Hepatocyte (in vitro differentiated cells): ENCODE measurements around the gene CNDP1. TPM values are rescaled to one million over a fixed set of nuclear protein-coding genes. Genes with fewer than 3 reads are reported as not detected.
A peak's percentile ranks its signal among the peaks of the same experiment; 100 is the strongest.

Experiments
- DNase-seq: peaks from one replicate; pipeline ENCODE4 v3.0.0-alpha.2; 2016; ENCODE audit warnings: low spot score
- H2AFZ ChIP-seq: fragments of 200-600 bp; sonication (generic); 2 replicates; pipeline ENCODE4 v1.6.0; 2016; ENCODE audit warnings: antibody characterized with exemption, mild to moderate bottlenecking
- H3K27ac ChIP-seq: fragments of 200-600 bp; sonication (generic); 2 replicates; pipeline ENCODE4 v1.5.1; 2016; ENCODE audit warnings: mild to moderate bottlenecking
- H3K27me3 ChIP-seq: fragments of 200-600 bp; sonication (generic); 2 replicates; pipeline ENCODE4 v1.6.1; 2016
- H3K36me3 ChIP-seq: fragments of 200-600 bp; sonication (generic); replicated peaks from 2 replicates; pipeline ENCODE4 v1.5.1; 2016; ENCODE audit warnings: low read depth; ENCODE audit not compliant: insufficient read depth
- H3K4me1 ChIP-seq: fragments of 200-600 bp; sonication (generic); 2 replicates; pipeline ENCODE4 v1.5.1; 2016; ENCODE audit warnings: mild to moderate bottlenecking, moderate library complexity; ENCODE audit not compliant: insufficient read depth
- H3K4me2 ChIP-seq: fragments of 200-600 bp; sonication (generic); 2 replicates; pipeline ENCODE4 v1.6.0; 2016
- H3K4me3 ChIP-seq: fragments of 200-600 bp; sonication (generic); 2 replicates; pipeline ENCODE4 v1.5.1; 2016; ENCODE audit warnings: mild to moderate bottlenecking
- H3K79me2 ChIP-seq: fragments of 200-600 bp; sonication (generic); 2 replicates; pipeline ENCODE4 v1.6.0; 2017; ENCODE audit warnings: mild to moderate bottlenecking
- H3K9me2 ChIP-seq: fragments of 200-600 bp; sonication (generic); replicated peaks from 2 replicates; pipeline ENCODE4 v1.6.0; 2017; ENCODE audit warnings: mild to moderate bottlenecking; ENCODE audit not compliant: insufficient read depth
- H3K9me3 ChIP-seq: fragments of 200-600 bp; sonication (generic); 2 replicates; pipeline ENCODE4 v1.5.1; 2016; ENCODE audit warnings: low read depth, mild to moderate bottlenecking
- H4K20me1 ChIP-seq: fragments of 200-600 bp; sonication (generic); 2 replicates; pipeline ENCODE4 v1.6.0; 2016; ENCODE audit warnings: mild to moderate bottlenecking; ENCODE audit not compliant: insufficient read depth, poor library complexity, severe bottlenecking
- CTCF ChIP-seq: fragments of 200-600 bp; sonication (generic); IDR thresholded peaks from 2 replicates; pipeline ENCODE4 v1.5.1; 2016; ENCODE audit warnings: antibody characterized with exemption, mild to moderate bottlenecking; ENCODE audit not compliant: poor library complexity
- EZH2 ChIP-seq: fragments of 200-600 bp; sonication (generic); IDR thresholded peaks from 2 replicates; pipeline ENCODE4 v1.6.1; 2016; ENCODE audit warnings: antibody characterized with exemption, mild to moderate bottlenecking, borderline replicate concordance
- EZH2phosphoT487 ChIP-seq: fragments of 200-600 bp; sonication (generic); IDR thresholded peaks from one replicate; pipeline ENCODE4 v1.6.1; 2018; ENCODE audit warnings: antibody characterized with exemption, mild to moderate bottlenecking, low read depth, moderate library complexity; ENCODE audit not compliant: unreplicated experiment, severe bottlenecking
- WGBS: methylation state at CpG from one replicate; pipeline ENCODE4 v1.1.6; 2016; ENCODE audit warnings: low lambda C conversion rate; ENCODE audit errors: missing lambda C conversion rate; 5-methylcytosine and 5-hydroxymethylcytosine counted together
- polyA plus RNA-seq: library from polyadenylated mRNA; unstranded; fragments of >200 nt; fragmentation: Nextera tagmentation; extraction: Ambion mirVana; gene quantifications from 2 replicates; pipeline ENCODE4 v1.2.1, GENCODE V29; 2016
- total RNA-seq: library from RNA; depleted of rRNA; stranded (reverse); fragments of >200 nt; gene quantifications from 2 replicates; pipeline ENCODE4 v1.2.3, GENCODE V29; 2014

The CNDP1 gene
- total and polyA plus RNA-seq, 2 experiments from 2014 or later = 0.74 TPM; not detected in 1

- Histone ChIP-seq H3K4me3 (no peak overlapping the region), H2AFZ (no peak overlapping the region), H3K27me3 (no peaks in the 10 kb centered on the region), H3K4me1 (peaks cover 14% of the 10 kb centered on the region), H4K20me1 (no peaks in the 10 kb centered on the region), H3K27ac (no peak overlapping the region), H3K79me2 (peaks cover 28% of the 10 kb centered on the region), H3K36me3 (no peaks in the 10 kb centered on the region), H3K4me2 (no peak overlapping the region), H3K9me3 (no peaks in the 10 kb centered on the region), H3K9me2 (no peaks in the 10 kb centered on the region)
- DNase-seq = no peak
- TF ChIP-seq CTCF (no peak), EZH2phosphoT487 (no peak), EZH2 (no peak)
- WGBS = 92% methylated on average over 1 of the region's 1 CpG
Measured at GRCh38 chr18:74494514-74494913, 39.8 kb upstream of the CNDP1 start.

- Histone ChIP-seq H3K36me3 (no peaks in the 10 kb centered on the region), H3K27me3 (no peaks in the 10 kb centered on the region), H3K27ac (peak within 1 kb of the TSS; percentile 98), H2AFZ (peak within 1 kb of the TSS; percentile 80), H3K9me2 (no peaks in the 10 kb centered on the region), H3K9me3 (no peaks in the 10 kb centered on the region), H3K79me2 (peaks cover 38% of the 10 kb centered on the region), H3K4me1 (peaks cover 23% of the 10 kb centered on the region), H4K20me1 (no peaks in the 10 kb centered on the region), H3K4me3 (peak within 1 kb of the TSS; percentile 88), H3K4me2 (peak within 1 kb of the TSS; percentile 90)
- WGBS = 2% methylated on average over 57 of the region's 71 CpGs
- DNase-seq = peak; percentile 100
- TF ChIP-seq EZH2phosphoT487 = no peak
- no peak for TF ChIP-seq EZH2
- no peak for TF ChIP-seq CTCF
Measured at GRCh38 chr18:74495581-74496507, 38.5 kb upstream of the CNDP1 start, which contains the start of gene CNDP2. TSS of gene CNDP2 (plus strand) at chr18:74496363. CDS start at chr18:74499974, 3,611 bp downstream.

GRCh38 chr18:74496508-74497323, 37.6 kb upstream of the CNDP1 start:
- H3K27ac ChIP-seq = peak overlapping the region; percentile 98
- no peaks in the 10 kb centered on the region for H3K9me2 ChIP-seq
- H3K4me2 ChIP-seq = peak overlapping the region; percentile 90
- peaks cover 23% of the 10 kb centered on the region for H3K4me1 ChIP-seq
- peak overlapping the region; percentile 74 for H2AFZ ChIP-seq
- no peaks in the 10 kb centered on the region for H3K9me3 ChIP-seq
- peaks cover 38% of the 10 kb centered on the region for H3K79me2 ChIP-seq
- no peaks in the 10 kb centered on the region for H4K20me1 ChIP-seq
- H3K4me3 ChIP-seq = peak overlapping the region; percentile 88
- WGBS = 3% methylated on average over 43 of the region's 48 CpGs
- peak; percentile 88 for DNase-seq
- no peak for TF ChIP-seq CTCF
- no peak for TF ChIP-seq EZH2phosphoT487
- TF ChIP-seq EZH2 = no peak
- no peaks in the 10 kb centered on the region for H3K27me3 ChIP-seq
- H3K36me3 ChIP-seq = no peaks in the 10 kb centered on the region
